ENCODE results near the gene KIRREL3. TPM values are rescaled to one million over a fixed set of nuclear protein-coding genes. Genes with fewer than 3 reads are reported as not detected.

KIRREL3 gene
- polyA plus RNA-seq, 1 donor (not counting 4 experiments of a cell fraction or from before 2014, with no cell fraction given): 0.04 TPM

GRCh38 chr11:126591966-126592489 lies 408.5 kb downstream of the KIRREL3 start:
- H4K20me1 ChIP-seq (ENCODE audit: control insufficient read depth, extremely low read depth, insufficient read depth, low read length): no peaks in the 10 kb centered on the region
- dilution Hi-C loops (cut with MboI; ENCODE audit: extremely low pct_ligation_motif_present, low sequenced_read_pairs): no loop called here
- H3K79me2 ChIP-seq (ENCODE audit: control insufficient read depth, insufficient read depth, low read length): no peaks in the 10 kb centered on the region
- H3K27ac ChIP-seq (ENCODE audit: control insufficient read depth, insufficient read depth, low read length): no peak overlapping the region
- DNase-seq (ENCODE audit: low read depth, low spot score) (no peak), FAIRE-seq (no peak)
- no peak overlapping the region for H3K4me3 ChIP-seq (ENCODE audit: control insufficient read depth in 2 of 3, extremely low read depth in 1 of 3, insufficient read depth in 2 of 3, low read depth in 1 of 3, low read length in 3 of 3)
- no peak overlapping the region for H2AFZ ChIP-seq (ENCODE audit: control insufficient read depth, low read length)
- H3K27me3 ChIP-seq (ENCODE audit: control insufficient read depth, extremely low read depth, insufficient read depth, low read length): no peaks in the 10 kb centered on the region
- TF ChIP-seq EZH2 (IDR thresholded peaks at IDR 0.05; ENCODE audit: low read length): no peak
- no peak for TF ChIP-seq CTCF (optimal IDR thresholded peaks at IDR 0.05 in 1 of 3, IDR thresholded peaks at IDR 0.05 in 1 of 3, conservative IDR thresholded peaks at IDR 0.05 in 1 of 3; ENCODE audit: extremely low read depth in 1 of 3, insufficient read depth in 2 of 3, low read length in 3 of 3)
- H3K36me3 ChIP-seq (ENCODE audit: control insufficient read depth in 2 of 2, extremely low read depth in 1 of 2, insufficient read depth in 2 of 2, low read length in 2 of 2): no peaks in the 10 kb centered on the region
- no peaks in the 10 kb centered on the region for H3K9me3 ChIP-seq (ENCODE audit: control insufficient read depth, low read depth, low read length)
- no peaks in the 10 kb centered on the region for H3K4me1 ChIP-seq (ENCODE audit: control insufficient read depth, extremely low read depth, insufficient read depth, low read length)
- no peaks in the 10 kb centered on the region for H3K9me1 ChIP-seq (ENCODE audit: control insufficient read depth, extremely low read depth, insufficient read depth, low read length)
- H3K9ac ChIP-seq (ENCODE audit: control insufficient read depth, extremely low read depth, insufficient read depth, low read length): no peak overlapping the region
- no peak overlapping the region for H3K4me2 ChIP-seq (ENCODE audit: control insufficient read depth, extremely low read depth, insufficient read depth, low read depth, low read length)

GRCh38 chr11:126589492-126589803 lies 411.1 kb downstream of the KIRREL3 start:
- Histone ChIP-seq H3K27me3 (ENCODE audit: control insufficient read depth, extremely low read depth, insufficient read depth, low read length) (no peaks in the 10 kb centered on the region), H3K4me2 (ENCODE audit: control insufficient read depth, extremely low read depth, insufficient read depth, low read depth, low read length) (no peak overlapping the region), H3K4me3 (ENCODE audit: control insufficient read depth in 2 of 3, extremely low read depth in 1 of 3, insufficient read depth in 2 of 3, low read depth in 1 of 3, low read length in 3 of 3) (no peak overlapping the region), H3K27ac (ENCODE audit: control insufficient read depth, insufficient read depth, low read length) (no peak overlapping the region), H3K9ac (ENCODE audit: control insufficient read depth, extremely low read depth, insufficient read depth, low read length) (no peak overlapping the region), H3K36me3 (ENCODE audit: control insufficient read depth in 2 of 2, extremely low read depth in 1 of 2, insufficient read depth in 2 of 2, low read length in 2 of 2) (no peaks in the 10 kb centered on the region), H3K9me3 (ENCODE audit: control insufficient read depth, low read depth, low read length) (no peaks in the 10 kb centered on the region), H2AFZ (ENCODE audit: control insufficient read depth, low read length) (no peak overlapping the region), H3K79me2 (ENCODE audit: control insufficient read depth, insufficient read depth, low read length) (no peaks in the 10 kb centered on the region), H3K9me1 (ENCODE audit: control insufficient read depth, extremely low read depth, insufficient read depth, low read length) (no peaks in the 10 kb centered on the region), H4K20me1 (ENCODE audit: control insufficient read depth, extremely low read depth, insufficient read depth, low read length) (no peaks in the 10 kb centered on the region), H3K4me1 (ENCODE audit: control insufficient read depth, extremely low read depth, insufficient read depth, low read length) (peaks cover 9% of the 10 kb centered on the region)
- DNase-seq (ENCODE audit: low read depth, low spot score) (no peak), FAIRE-seq (no peak)
- TF ChIP-seq EZH2 (IDR thresholded peaks at IDR 0.05; ENCODE audit: low read length): no peak
- TF ChIP-seq CTCF (optimal IDR thresholded peaks at IDR 0.05 in 1 of 3, IDR thresholded peaks at IDR 0.05 in 1 of 3, conservative IDR thresholded peaks at IDR 0.05 in 1 of 3; ENCODE audit: extremely low read depth in 1 of 3, insufficient read depth in 2 of 3, low read length in 3 of 3): no peak
- dilution Hi-C loops (cut with MboI; ENCODE audit: extremely low pct_ligation_motif_present, low sequenced_read_pairs): no loop called here
